Mucosa of gallbladder (tissue), 1 donor: ENCODE data around the gene MAGI2. TPM values are rescaled to one million over a fixed set of nuclear protein-coding genes. Genes with fewer than 3 reads are reported as not detected.
"Not testable (repeated sequence)": the region's sequence is repeated elsewhere in the genome, so short reads cannot be mapped to it uniquely, and the experiment has no call there.

Experiments
- DNase-seq: peaks from one replicate; pipeline ENCODE4 v3.0.0-alpha.2; 2020; ENCODE audit warnings: low spot score
- total RNA-seq: library from RNA; stranded (reverse); gene quantifications from one replicate; pipeline ENCODE4 v1.2.1, GENCODE V29; 2021
- donor health status: DM: no; HTN: no; CAD: no.

Gene MAGI2
- total RNA-seq, 1 donor from 2014 or later: 10.6 TPM

GRCh38 chr7:79051915-79052314 is 401.6 kb downstream of the MAGI2 start:
- no peak for DNase-seq

GRCh38 chr7:79050603-79051002 is 402.9 kb downstream of the MAGI2 start:
- DNase-seq: no peak

- no peak for DNase-seq
Measured at GRCh38 chr7:79046061-79046460, 407.4 kb downstream of the MAGI2 start.

- no peak for DNase-seq
Measured at GRCh38 chr7:79037001-79037400, 416.5 kb downstream of the MAGI2 start.

- no peak for DNase-seq
Measured at GRCh38 chr7:79036356-79036755, 417.1 kb downstream of the MAGI2 start.

GRCh38 chr7:79035858-79036257 is 417.6 kb downstream of the MAGI2 start:
- no peak for DNase-seq

- DNase-seq: no peak
Measured at GRCh38 chr7:79034730-79035129, 418.7 kb downstream of the MAGI2 start.

- DNase-seq: not testable (repeated sequence)
Measured at GRCh38 chr7:79019711-79020110, 433.8 kb downstream of the MAGI2 start.

- DNase-seq: no peak
Measured at GRCh38 chr7:79011921-79012320, 441.5 kb downstream of the MAGI2 start.

GRCh38 chr7:79009647-79010046 is 443.8 kb downstream of the MAGI2 start:
- DNase-seq: no peak

- DNase-seq: no peak
Measured at GRCh38 chr7:79008786-79009185, 444.7 kb downstream of the MAGI2 start.

- DNase-seq: no peak
Measured at GRCh38 chr7:78996013-78996412, 457.5 kb downstream of the MAGI2 start.

- DNase-seq: no peak
Measured at GRCh38 chr7:78993341-78993740, 460.1 kb downstream of the MAGI2 start.

- DNase-seq: no peak
Measured at GRCh38 chr7:78985509-78985908, 468.0 kb downstream of the MAGI2 start.

GRCh38 chr7:78983483-78983882 is 470.0 kb downstream of the MAGI2 start:
- DNase-seq: no peak

GRCh38 chr7:78970440-78970916 is 483.0 kb downstream of the MAGI2 start:
- DNase-seq: no peak

- DNase-seq: no peak
Measured at GRCh38 chr7:78968951-78969350, 484.5 kb downstream of the MAGI2 start.

GRCh38 chr7:78967561-78967960 is 485.9 kb downstream of the MAGI2 start:
- not testable (repeated sequence) for DNase-seq

GRCh38 chr7:78967046-78967445 is 486.4 kb downstream of the MAGI2 start:
- DNase-seq: no peak

GRCh38 chr7:78959477-78959876 is 494.0 kb downstream of the MAGI2 start:
- DNase-seq: no peak

- no peak for DNase-seq
Measured at GRCh38 chr7:78955329-78955728, 498.1 kb downstream of the MAGI2 start.

- DNase-seq: no peak
Measured at GRCh38 chr7:78953726-78954363, 499.6 kb downstream of the MAGI2 start.

GRCh38 chr7:78953090-78953489 is 500.4 kb downstream of the MAGI2 start:
- DNase-seq: no peak

GRCh38 chr7:78939669-78940068 is 513.8 kb downstream of the MAGI2 start:
- no peak for DNase-seq
